Measurements from ENCODE around the gene CYFIP2. TPM values are rescaled to one million over a fixed set of nuclear protein-coding genes. Genes with fewer than 3 reads are reported as not detected.
A peak's percentile ranks its signal among the peaks of the same experiment; 100 is the strongest.

CYFIP2 gene
- total RNA-seq, 1 experiment from 2014 or later: 14.3 TPM

DNA sequence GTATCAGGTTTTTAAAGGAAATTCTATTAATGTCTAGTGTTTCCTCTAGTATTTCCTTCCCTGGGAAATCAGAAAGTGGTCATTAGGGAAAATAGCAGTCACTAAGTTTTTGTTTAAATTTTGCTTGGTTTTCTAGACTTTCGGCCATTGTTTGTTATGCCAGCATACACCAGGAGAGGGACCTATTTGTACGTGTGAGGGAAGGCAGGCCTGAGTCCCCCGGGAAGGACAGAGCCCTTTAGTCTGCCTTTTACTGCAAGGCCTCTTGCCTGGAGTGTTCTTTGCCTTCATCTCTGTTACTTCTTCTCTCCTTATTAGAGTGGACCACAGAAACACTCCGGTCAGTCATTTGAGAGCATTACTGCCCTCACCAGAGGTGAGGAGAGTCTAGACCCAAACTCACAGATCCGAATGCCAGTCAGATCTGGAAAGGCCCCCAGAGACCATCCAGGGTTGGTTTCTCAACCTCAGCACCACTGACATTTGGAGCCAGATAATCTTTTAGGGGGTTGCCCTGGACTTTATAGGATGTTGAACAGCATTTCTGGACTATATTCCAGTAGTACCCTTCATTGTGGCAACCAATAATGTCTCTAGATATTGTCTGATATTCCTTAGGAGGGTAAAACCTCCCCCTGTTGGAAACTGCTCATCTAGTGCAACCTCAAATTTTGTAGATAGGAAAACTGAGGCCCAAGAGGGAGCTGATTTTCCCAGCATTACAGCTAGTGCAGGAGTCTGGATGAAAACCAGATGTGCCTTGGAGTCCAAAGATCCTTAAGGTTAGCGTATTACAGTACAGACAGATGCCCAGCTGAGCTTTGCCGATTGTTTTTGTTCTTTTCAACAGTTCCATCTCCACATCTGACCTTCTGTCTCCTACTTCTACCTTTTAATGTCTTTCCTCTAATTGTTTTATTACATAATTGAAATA is 101.1 kb downstream of the CYFIP2 start:
- ChIA-PET CTCF (no interaction called here), POLR2A (no interaction called here)
- no peaks in the 10 kb centered on the region for H3K27me3 ChIP-seq (replicated peaks; ENCODE audit: control insufficient read depth, insufficient read depth, low read length)
- no peak overlapping the region for H3K4me3 ChIP-seq (ENCODE audit: low read depth, low read length)
- H3K27ac Mint-ChIP-seq (ENCODE audit: unreplicated experiment): no peak overlapping the region
- H3K4me1 ChIP-seq: no peaks in the 10 kb centered on the region; the same call in 1 of the 2 replicates
- no peaks in the 10 kb centered on the region for H3K36me3 Mint-ChIP-seq (ENCODE audit: insufficient read depth, unreplicated experiment)
- no peaks in the 10 kb centered on the region for H3K9me3 Mint-ChIP-seq (ENCODE audit: unreplicated experiment)
- no peaks in the 10 kb centered on the region for H3K9me3 ChIP-seq
- peak in 1 of 2 experiments; percentile 47 for DNase-seq
- H3K36me3 ChIP-seq (ENCODE audit: control insufficient read depth, insufficient read depth, low read length): no peaks in the 10 kb centered on the region
- H3K4me1 Mint-ChIP-seq (ENCODE audit: low read depth, unreplicated experiment): no peaks in the 10 kb centered on the region
- no TSS peak for BruUV-seq (replicated peaks)
- intact Hi-C loops (cut with micrococcal nuclease; ENCODE audit: unreplicated experiment): loop anchor here (1.0 to 10.0 kb wide), 4 partner anchors 64 to 378 kb away; partner anchors contain the start of gene LSM11
- no peaks in the 10 kb centered on the region for H3K27me3 Mint-ChIP-seq (ENCODE audit: insufficient read depth, unreplicated experiment)
- H3K4me3 Mint-ChIP-seq (ENCODE audit: unreplicated experiment): no peak overlapping the region
- peak in 1 of 2 experiments; percentile 69 for TF ChIP-seq CTCF (IDR thresholded peaks at IDR 0.05; ENCODE audit: insufficient read depth in 1 of 2, low read depth in 1 of 2, low read length in 1 of 2, severe bottlenecking in 1 of 2, unreplicated experiment in 1 of 2)

GRCh38 chr5:157369507-157369906 is 103.6 kb downstream of the CYFIP2 start:
- no peaks in the 10 kb centered on the region for H3K36me3 Mint-ChIP-seq (ENCODE audit: insufficient read depth, unreplicated experiment)
- no peaks in the 10 kb centered on the region for H3K4me1 Mint-ChIP-seq (ENCODE audit: low read depth, unreplicated experiment)
- no peaks in the 10 kb centered on the region for H3K27me3 ChIP-seq (replicated peaks; ENCODE audit: control insufficient read depth, insufficient read depth, low read length)
- no peaks in the 10 kb centered on the region for H3K9me3 Mint-ChIP-seq (ENCODE audit: unreplicated experiment)
- CTCF ChIA-PET: no interaction called here
- no TSS peak for BruUV-seq (replicated peaks)
- no peak overlapping the region for H3K4me3 Mint-ChIP-seq (ENCODE audit: unreplicated experiment)
- DNase-seq: no peak
- H3K27me3 Mint-ChIP-seq (ENCODE audit: insufficient read depth, unreplicated experiment): no peaks in the 10 kb centered on the region
- intact Hi-C loops (cut with micrococcal nuclease; ENCODE audit: unreplicated experiment): loop anchor here (5.0 to 10.0 kb wide), 2 partner anchors 298 to 375 kb away; partner anchors contain the start of gene LSM11
- no peaks in the 10 kb centered on the region for H3K9me3 ChIP-seq
- TF ChIP-seq CTCF (IDR thresholded peaks at IDR 0.05; ENCODE audit: insufficient read depth in 1 of 2, low read depth in 1 of 2, low read length in 1 of 2, severe bottlenecking in 1 of 2, unreplicated experiment in 1 of 2): no peak
- H3K27ac Mint-ChIP-seq (ENCODE audit: unreplicated experiment): no peak overlapping the region
- H3K4me1 ChIP-seq: no peaks in the 10 kb centered on the region
- no peaks in the 10 kb centered on the region for H3K36me3 ChIP-seq (ENCODE audit: control insufficient read depth, insufficient read depth, low read length)
- POLR2A ChIA-PET: no interaction called here
- H3K4me3 ChIP-seq (ENCODE audit: low read depth, low read length): no peak overlapping the region

- no peak for TF ChIP-seq CTCF (IDR thresholded peaks at IDR 0.05; ENCODE audit: insufficient read depth in 1 of 2, low read depth in 1 of 2, low read length in 1 of 2, severe bottlenecking in 1 of 2, unreplicated experiment in 1 of 2)
- H3K4me1 ChIP-seq: no peaks in the 10 kb centered on the region
- Mint-ChIP-seq H3K27me3 (ENCODE audit: insufficient read depth, unreplicated experiment) (no peaks in the 10 kb centered on the region), H3K27ac (ENCODE audit: unreplicated experiment) (no peak overlapping the region), H3K4me1 (ENCODE audit: low read depth, unreplicated experiment) (no peaks in the 10 kb centered on the region), H3K9me3 (ENCODE audit: unreplicated experiment) (no peaks in the 10 kb centered on the region), H3K36me3 (ENCODE audit: insufficient read depth, unreplicated experiment) (no peaks in the 10 kb centered on the region), H3K4me3 (ENCODE audit: unreplicated experiment) (no peak overlapping the region)
- H3K9me3 ChIP-seq: no peaks in the 10 kb centered on the region
- POLR2A ChIA-PET: no interaction called here
- H3K36me3 ChIP-seq (ENCODE audit: control insufficient read depth, insufficient read depth, low read length): no peaks in the 10 kb centered on the region
- CTCF ChIA-PET: no interaction called here
- BruUV-seq (replicated peaks): no TSS peak
- intact Hi-C loops (cut with micrococcal nuclease; ENCODE audit: unreplicated experiment): no loop called here
- H3K27me3 ChIP-seq (replicated peaks; ENCODE audit: control insufficient read depth, insufficient read depth, low read length): no peaks in the 10 kb centered on the region
- DNase-seq: no peak
- H3K4me3 ChIP-seq (ENCODE audit: low read depth, low read length): no peak overlapping the region
Observed at GRCh38 chr5:157370967-157371366, 105.0 kb downstream of the CYFIP2 start.

Measured in Caco-2 (cell line).